K562 (cell line): ENCODE results near the gene PLCL1. TPM values are rescaled to one million over a fixed set of nuclear protein-coding genes. Genes with fewer than 3 reads are reported as not detected.

Source experiments
- ATAC-seq: fragments of 200-7000 bp; cut with Tn5 transposase; 3 replicates; pipeline ENCODE4 v1.9.1; 2020; ENCODE audit warnings: moderate library complexity
- BruUV-seq: library from RNA; stranded (reverse); fragments of 400-500 nt; replicated peaks from 2 replicates; lab custom pipeline; 2021; lab: Mats Ljungman, UMichigan
- CTCF ChIA-PET: fragments of 300-600 bp; formaldehyde crosslinking; extraction: SDS; loops from one replicate; lab custom pipeline; 2021; ENCODE audit warnings: low intra/inter-chr PET ratio; lab: Yijun Ruan, JAX
- POLR2A ChIA-PET: fragments of 300-600, 350-650 bp; sonication (Branson Sonifier 250); formaldehyde crosslinking; extraction: SDS; loops from one replicate; lab custom pipeline; 2021; ENCODE audit warnings: antibody characterized with exemption, inconsistent platforms; lab: Yijun Ruan, JAX
- DNase-seq, 4 experiments: peaks; one replicate each; pipeline versions ENCODE4 v3.0.0 to v3.0.0-alpha.2; 2011 to 2018; ENCODE audit warnings: low spot score in 3 of 4, mixed read lengths in 3 of 4; ENCODE audit errors: extremely low read depth in 1 of 4
- FAIRE-seq: peaks from 2 replicates; lab custom pipeline; 2011; peaks lifted over from hg19 to GRCh38; lab: Jason Lieb, UNC
- H2AFZ ChIP-seq: 2 replicates; pipeline ENCODE4 v1.6.0; 2011; ENCODE audit warnings: low read depth, low read length, control low read depth, inconsistent platforms
- H3K27ac ChIP-seq: fragments of 200-600 bp; 3 replicates; pipeline ENCODE4 v1.8.0; 2011; ENCODE audit warnings: low read depth, mild to moderate bottlenecking, control low read depth, inconsistent platforms, low read length, moderate library complexity, mixed read lengths; ENCODE audit errors: extremely low read depth
- H3K27me3 ChIP-seq, 2 experiments: fragments of 300-600 bp in 1 of 2; 2 replicates in 1 of 2; 3 replicates in 1 of 2; pipeline versions ENCODE4 v1.6.0 to v1.8.0; 2011; ENCODE audit warnings: inconsistent platforms in 2 of 2, low read length in 2 of 2, mild to moderate bottlenecking in 1 of 2, mixed read lengths in 1 of 2, moderate library complexity in 1 of 2; ENCODE audit not compliant: control insufficient read depth in 2 of 2, insufficient read depth in 2 of 2
- H3K36me3 ChIP-seq: fragments of 300-600 bp; 3 replicates; pipeline ENCODE4 v1.8.0; 2011; ENCODE audit warnings: mild to moderate bottlenecking, low read length, inconsistent platforms; ENCODE audit not compliant: control insufficient read depth, insufficient read depth
- H3K4me1 ChIP-seq, 2 experiments: fragments of 200-600 bp in 1 of 2; replicated peaks in 1 of 2; 2 replicates in 1 of 2; 3 replicates in 1 of 2; pipeline versions ENCODE4 v1.5.1 to v1.8.0; 2011; ENCODE audit warnings: inconsistent platforms in 2 of 2, low read length in 2 of 2, mild to moderate bottlenecking in 1 of 2, mixed read lengths in 1 of 2, moderate library complexity in 1 of 2; ENCODE audit not compliant: control insufficient read depth in 2 of 2, insufficient read depth in 2 of 2
- H3K4me2 ChIP-seq: 2 replicates; pipeline ENCODE4 v1.6.1; 2011; ENCODE audit warnings: low read length, control low read depth, inconsistent platforms, mixed read lengths; ENCODE audit not compliant: insufficient read depth
- H3K4me3 ChIP-seq: fragments of 200-600 bp; sonication (generic), shearing (Covaris generic); 2 replicates; pipeline ENCODE4 v1.5.1; 2016; ENCODE audit warnings: control low read depth, inconsistent platforms
- H3K79me2 ChIP-seq: fragments of 200-600 bp; 3 replicates; pipeline ENCODE4 v1.8.0; 2011; ENCODE audit warnings: low read length, inconsistent platforms; ENCODE audit not compliant: control insufficient read depth, insufficient read depth
- H3K9ac ChIP-seq, 2 experiments: 2 replicates each; pipeline versions ENCODE4 v1.6.0 to v1.6.1; 2011; ENCODE audit warnings: low read depth in 2 of 2, low read length in 2 of 2, control low read depth in 1 of 2, inconsistent platforms in 1 of 2, mild to moderate bottlenecking in 1 of 2, mixed read lengths in 1 of 2; ENCODE audit not compliant: insufficient read depth in 1 of 2
- H3K9me1 ChIP-seq: one replicate; pipeline ENCODE4 v1.6.0; 2011; ENCODE audit warnings: inconsistent platforms, mild to moderate bottlenecking, low read length, moderate library complexity; ENCODE audit not compliant: control insufficient read depth, insufficient read depth
- H3K9me3 ChIP-seq: replicated peaks from 2 replicates; pipeline ENCODE4 v1.5.1; 2011; ENCODE audit warnings: low read depth, low read length, inconsistent platforms; ENCODE audit not compliant: control insufficient read depth, insufficient read depth
- H4K20me1 ChIP-seq: replicated peaks from 2 replicates; pipeline ENCODE4 v1.6.1; 2011; ENCODE audit warnings: low read length, inconsistent platforms, mixed read lengths; ENCODE audit not compliant: control insufficient read depth, insufficient read depth
- CCNT2 ChIP-seq: IDR thresholded peaks from 2 replicates; pipeline ENCODE4 v1.6.1; 2011; ENCODE audit warnings: borderline replicate concordance, low read depth, mild to moderate bottlenecking, moderate library complexity, mixed read lengths, low read length; ENCODE audit not compliant: insufficient read length; ENCODE audit errors: extremely low read depth
- CEBPB ChIP-seq: fragments of 450-650 bp; IDR thresholded peaks from 2 replicates; pipeline ENCODE4 v1.6.1; 2016; ENCODE audit warnings: missing genetic modification characterization, missing compliant biosample characterization
- ETS2 ChIP-seq: IDR thresholded peaks from 2 replicates; pipeline ENCODE4 v1.6.1; 2016; ENCODE audit warnings: borderline replicate concordance, missing genetic modification characterization, mild to moderate bottlenecking, moderate library complexity, missing compliant biosample characterization; ENCODE audit not compliant: poor library complexity, severe bottlenecking
- HDAC2 ChIP-seq: fragments of 450-650 bp; IDR thresholded peaks from 2 replicates; pipeline ENCODE4 v1.6.1; 2016; ENCODE audit warnings: mild to moderate bottlenecking
- MCM3 ChIP-seq: fragments of 450-650 bp; IDR thresholded peaks from 2 replicates; pipeline ENCODE4 v1.6.1; 2016
- MEF2D ChIP-seq: conservative IDR thresholded peaks from 2 replicates; pipeline ENCODE4 v1.6.1; 2016; ENCODE audit warnings: low read depth, missing genetic modification characterization, missing compliant biosample characterization
- PCBP2 ChIP-seq: fragments of 200-400 bp; formaldehyde crosslinking; IDR thresholded peaks from 2 replicates; pipeline ENCODE4 v1.6.1; 2018; ENCODE audit warnings: low read length, low read depth, mild to moderate bottlenecking, moderate library complexity; ENCODE audit not compliant: poor library complexity, severe bottlenecking
- POLR2B ChIP-seq: fragments of 450-650 bp; IDR thresholded peaks from 2 replicates; pipeline ENCODE4 v1.6.1; 2018; ENCODE audit warnings: low read depth; ENCODE audit not compliant: partially characterized antibody
- TOE1 ChIP-seq, 2 experiments: fragments of 450-650 bp in 1 of 2; sonication (generic) in 1 of 2; formaldehyde crosslinking in 1 of 2; IDR thresholded peaks; 2 replicates each; pipeline versions ENCODE4 v1.7.1 to v1.8.0; 2016 to 2022; ENCODE audit warnings: borderline replicate concordance in 2 of 2, mild to moderate bottlenecking in 2 of 2, antibody characterized with exemption in 1 of 2, inconsistent platforms in 1 of 2, low read depth in 1 of 2, missing genetic modification reagents in 1 of 2, moderate library complexity in 1 of 2
- XRCC3 ChIP-seq: fragments of 450-650 bp; IDR thresholded peaks from 2 replicates; pipeline ENCODE4 v1.6.1; 2017; ENCODE audit warnings: mild to moderate bottlenecking, moderate library complexity
- ZKSCAN8 ChIP-seq: fragments of 200-800 bp; sonication (Bioruptor generic); IDR thresholded peaks from 2 replicates; pipeline ENCODE4 v1.6.1; 2016; ENCODE audit warnings: missing genetic modification characterization, missing compliant biosample characterization
- ZMIZ1 ChIP-seq, 2 experiments: fragments of 150-350 bp in 1 of 2; IDR thresholded peaks; 2 replicates each; pipeline ENCODE4 v1.6.1; 2012 to 2016; ENCODE audit warnings: low read depth in 2 of 2, low read length in 2 of 2, mild to moderate bottlenecking in 1 of 2, moderate library complexity in 1 of 2
- ZNF124 ChIP-seq: sonication (generic); formaldehyde crosslinking; IDR thresholded peaks from 2 replicates; pipeline ENCODE4 v1.8.1; 2022; ENCODE audit warnings: missing genetic modification reagents
- ZNF133 ChIP-seq: fragments of 250-450 bp; sonication (Bioruptor Pico); IDR thresholded peaks from 2 replicates; pipeline ENCODE4 v1.4.0; 2020; ENCODE audit warnings: mild to moderate bottlenecking
- ZNF23 ChIP-seq: fragments of 250-450 bp; sonication (Bioruptor Pico); IDR thresholded peaks from 2 replicates; pipeline ENCODE4 v1.4.0; 2020; ENCODE audit warnings: mild to moderate bottlenecking
- ZNF707 ChIP-seq: fragments of 250-450 bp; sonication (Bioruptor Pico); conservative IDR thresholded peaks from 2 replicates; pipeline ENCODE4 v1.8.0; 2022; ENCODE audit warnings: inconsistent platforms, mild to moderate bottlenecking, moderate library complexity
- WGBS: fragments of 100-300 bp; shearing (Covaris generic); methylation state at CpG from one replicate; pipeline ENCODE4 v1.1.6; 2016; ENCODE audit warnings: low coverage, mixed read lengths; ENCODE audit not compliant: insufficient coverage; ENCODE audit errors: missing lambda C conversion rate; 5-methylcytosine and 5-hydroxymethylcytosine counted together
- in situ Hi-C: fragments of 300-500 bp; cut with MboI; formaldehyde crosslinking; loops from 4 replicates; pipeline ENCODE4 v1.15.0; 2018; ENCODE audit warnings: inconsistent platforms, mixed read lengths
- intact Hi-C: fragments of 100-400 bp; cut with micrococcal nuclease; formaldehyde crosslinking; loops from 2 replicates; pipeline ENCODE4 v1.14.2; 2022
- polyA plus RNA-seq, 8 experiments: library from polyadenylated mRNA; depleted of rRNA in 4 of 8; stranded (reverse) in 5 of 8; unstranded in 3 of 8; fragments of >200 nt; fragmentation: Nextera tagmentation in 2 of 8; fragmentation: Illumina TruSeq in 1 of 8; extraction: Ambion mirVana in 2 of 8; extraction: Trizol in 1 of 8; gene quantifications; 2 replicates each; pipeline versions ENCODE4 v1.2.1 to v1.2.3, GENCODE V29; 2011 to 2014; ENCODE audit warnings: inconsistent platforms in 1 of 8, missing spikeins in 1 of 8
- total RNA-seq, 7 experiments: library from RNA; depleted of rRNA in 6 of 7; stranded (reverse); fragments of >200 nt in 6 of 7; fragmentation: Illumina TruSeq in 2 of 7; extraction: Trizol in 2 of 7; gene quantifications; 2 replicates each; pipeline versions ENCODE4 v1.2.1 to v1.2.3, GENCODE V29; 2011 to 2021; ENCODE audit warnings: low replicate concordance in 1 of 7

PLCL1 gene
- total and polyA plus RNA-seq, 9 of the 15 experiments (the other 6 are each of a cell fraction or from before 2014, with no cell fraction given): 2.0 to 17.7 (median 8.6) TPM

GRCh38 chr2:197809064-197809463, 4.7 kb downstream of the PLCL1 start (continued):
- TF ChIP-seq ZKSCAN8 (CRISPR knock-in tag): no peak

- CTCF ChIA-PET: no interaction called here
- no peak overlapping the region for H3K27ac ChIP-seq
- no peaks in the 10 kb centered on the region for H4K20me1 ChIP-seq
- TF ChIP-seq MEF2D (tag) (no peak), HDAC2 (no peak), XRCC3 (no peak), ZNF707 (CRISPR knock-in tag) (no peak), ETS2 (tag) (no peak), CCNT2 (no peak), MCM3 (no peak), PCBP2 (no peak), ZNF133 (CRISPR knock-in tag) (no peak), POLR2B (no peak), ZNF23 (CRISPR knock-in tag) (no peak), TOE1 (IDR thresholded peaks at IDR 0.05; ENCODE audit: borderline replicate concordance) (no peak), TOE1 (CRISPR knock-in tag; IDR thresholded peaks at IDR 0.05; ENCODE audit: borderline replicate concordance, low read depth) (no peak), CEBPB (tag) (no peak), ZMIZ1 (IDR thresholded peaks at IDR 0.05; ENCODE audit: low read depth in 2 of 2, low read length in 2 of 2) (no peak), ZNF124 (CRISPR knock-in tag) (no peak)
- TF ChIP-seq, all 486 proteins: peak for 0
- Histone ChIP-seq H3K36me3 (peaks cover 3% of the 10 kb centered on the region; the same call in 1 of the 3 replicates), H3K4me2 (no peak overlapping the region; the same call in 1 of the 2 replicates), H3K4me3 (no peak overlapping the region), H3K9me3 (no peaks in the 10 kb centered on the region), H3K4me1 (peaks cover 3 to 17% of the 10 kb centered on the region in 2 experiments; a peak in 4 of 5 replicates), H3K27me3 (no peaks in the 10 kb centered on the region), H2AFZ (no peak overlapping the region), H3K9ac (no peak overlapping the region), H3K9me1 (no peaks in the 10 kb centered on the region), H3K79me2 (peaks cover 97% of the 10 kb centered on the region)
- ATAC-seq (no peak), DNase-seq (no peak), FAIRE-seq (no peak)
- 100% methylated on average over 2 of the region's 3 CpGs for WGBS
- intact Hi-C loops (no loop called here), in situ Hi-C loops (loop anchor here (10.0 kb wide), 1 partner anchor 125 kb away; no protein-coding TSS in a partner anchor)
- BruUV-seq: no TSS peak
- POLR2A ChIA-PET: interaction anchor here (1.5 to 1.6 kb wide), 2 partner anchors 8 to 10 kb away, joined by 4 to 6 read pairs; no protein-coding TSS in a partner anchor
These were observed 5.6 kb downstream of the PLCL1 start for GRCh38 chr2:197810016-197810415.
